ENCODE results near the gene SCRN2. TPM values are rescaled to one million over a fixed set of nuclear protein-coding genes. Genes with fewer than 3 reads are reported as not detected.
A peak's percentile ranks its signal among the peaks of the same experiment; 100 is the strongest.

SCRN2 gene
- total RNA-seq, 1 experiment from 2014 or later: 16.2 TPM

DNA sequence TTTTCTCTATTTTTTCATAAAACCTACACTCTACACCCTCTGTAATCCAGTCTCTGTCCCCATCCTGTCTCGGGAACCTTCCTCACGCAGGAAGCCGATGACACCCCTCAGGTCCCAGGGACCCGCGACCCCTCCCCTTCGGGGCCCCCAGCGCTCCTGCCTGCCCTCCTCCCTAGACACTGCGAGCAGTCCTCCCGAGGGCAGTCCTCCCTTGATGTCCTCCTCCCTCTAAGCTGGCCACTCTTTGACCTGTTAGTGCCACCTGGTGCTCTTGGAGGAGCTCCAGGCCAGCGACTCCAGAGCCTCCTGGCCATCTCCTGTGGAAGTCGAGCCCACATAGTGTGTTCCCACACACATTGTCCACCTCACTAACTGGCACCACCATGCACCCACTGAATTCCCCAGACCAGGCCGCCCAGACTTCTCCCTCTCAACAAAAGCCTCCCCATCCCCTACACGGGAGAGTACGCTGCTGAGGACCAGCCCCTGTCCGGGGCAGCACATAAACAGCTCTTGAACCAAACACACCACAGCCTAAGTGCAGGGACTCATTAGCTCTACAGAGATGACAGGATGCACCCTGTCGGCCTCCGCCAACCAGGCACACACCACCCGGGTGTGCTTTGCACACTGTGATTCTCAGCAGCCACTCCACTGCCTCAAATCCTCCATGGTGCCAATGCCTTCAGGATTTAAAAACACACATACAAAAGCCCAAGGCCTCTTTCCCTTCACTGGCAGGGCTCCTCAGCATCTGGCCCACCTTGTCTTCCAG, 28.7 kb downstream of the SCRN2 start:
- no peak for DNase-seq (ENCODE audit: unreplicated experiment)
- H3K4me3 Mint-ChIP-seq (ENCODE audit: unreplicated experiment): no peak overlapping the region
- peaks cover 23% of the 10 kb centered on the region for H3K4me1 Mint-ChIP-seq (ENCODE audit: insufficient read depth, unreplicated experiment)
- TF ChIP-seq, protein P1, sequence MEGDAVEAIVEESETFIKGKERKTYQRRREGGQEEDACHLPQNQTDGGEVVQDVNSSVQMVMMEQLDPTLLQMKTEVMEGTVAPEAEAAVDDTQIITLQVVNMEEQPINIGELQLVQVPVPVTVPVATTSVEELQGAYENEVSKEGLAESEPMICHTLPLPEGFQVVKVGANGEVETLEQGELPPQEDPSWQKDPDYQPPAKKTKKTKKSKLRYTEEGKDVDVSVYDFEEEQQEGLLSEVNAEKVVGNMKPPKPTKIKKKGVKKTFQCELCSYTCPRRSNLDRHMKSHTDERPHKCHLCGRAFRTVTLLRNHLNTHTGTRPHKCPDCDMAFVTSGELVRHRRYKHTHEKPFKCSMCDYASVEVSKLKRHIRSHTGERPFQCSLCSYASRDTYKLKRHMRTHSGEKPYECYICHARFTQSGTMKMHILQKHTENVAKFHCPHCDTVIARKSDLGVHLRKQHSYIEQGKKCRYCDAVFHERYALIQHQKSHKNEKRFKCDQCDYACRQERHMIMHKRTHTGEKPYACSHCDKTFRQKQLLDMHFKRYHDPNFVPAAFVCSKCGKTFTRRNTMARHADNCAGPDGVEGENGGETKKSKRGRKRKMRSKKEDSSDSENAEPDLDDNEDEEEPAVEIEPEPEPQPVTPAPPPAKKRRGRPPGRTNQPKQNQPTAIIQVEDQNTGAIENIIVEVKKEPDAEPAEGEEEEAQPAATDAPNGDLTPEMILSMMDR (IDR thresholded peaks at IDR 0.05; ENCODE audit: unreplicated experiment): no peak
- no peaks in the 10 kb centered on the region for H3K9me3 Mint-ChIP-seq (ENCODE audit: unreplicated experiment)
- no TSS peak for BruUV-seq (replicated peaks)
- POLR2A ChIA-PET: interaction anchor here (1.1 kb wide), 1 partner anchor 19 kb away, joined by 3 read pairs; the partner anchor contains the start of genes LRRC46 and MRPL10
- intact Hi-C loops (cut with micrococcal nuclease): no loop called here
- no peaks in the 10 kb centered on the region for H3K27me3 Mint-ChIP-seq (ENCODE audit: insufficient read depth, unreplicated experiment)
- H3K27ac Mint-ChIP-seq (ENCODE audit: low read depth, unreplicated experiment): no peak overlapping the region
- CTCF ChIA-PET: no interaction called here
- peaks cover 9% of the 10 kb centered on the region for H3K36me3 Mint-ChIP-seq (ENCODE audit: insufficient read depth, unreplicated experiment)

DNA sequence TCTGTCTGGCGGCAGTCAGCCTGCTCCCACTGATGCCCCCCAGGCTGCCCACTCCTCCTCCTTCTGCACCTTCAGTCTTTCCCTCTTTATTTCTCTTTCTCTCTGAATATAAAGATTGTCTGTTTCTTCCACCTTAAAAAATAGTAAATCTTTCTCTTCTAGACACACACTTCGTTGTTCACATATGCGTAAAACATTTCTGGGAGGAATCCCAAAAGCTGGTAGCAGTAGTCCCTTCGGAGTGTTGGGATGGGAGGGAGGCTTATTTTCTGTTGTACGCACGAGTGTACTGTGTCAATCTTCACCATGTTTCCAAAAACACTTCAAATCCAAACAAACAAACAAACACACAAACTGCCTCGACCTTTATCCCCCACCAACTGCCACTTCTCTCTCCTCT, 29.4 kb downstream of the SCRN2 start:
- DNase-seq (ENCODE audit: unreplicated experiment): no peak
- no peak overlapping the region for H3K4me3 Mint-ChIP-seq (ENCODE audit: unreplicated experiment)
- H3K4me1 Mint-ChIP-seq (ENCODE audit: insufficient read depth, unreplicated experiment): peaks cover 23% of the 10 kb centered on the region
- H3K9me3 Mint-ChIP-seq (ENCODE audit: unreplicated experiment): no peaks in the 10 kb centered on the region
- ChIA-PET POLR2A (interaction anchor here (0.5 to 1.1 kb wide), 2 partner anchors 19 to 159 kb away, joined by 3 read pairs; partner anchors contain the start of genes LRRC46 and MRPL10), CTCF (no interaction called here)
- peak overlapping the region; percentile 16 for H3K27ac Mint-ChIP-seq (ENCODE audit: low read depth, unreplicated experiment)
- intact Hi-C loops (cut with micrococcal nuclease): no loop called here
- BruUV-seq (replicated peaks): no TSS peak
- H3K27me3 Mint-ChIP-seq (ENCODE audit: insufficient read depth, unreplicated experiment): no peaks in the 10 kb centered on the region
- H3K36me3 Mint-ChIP-seq (ENCODE audit: insufficient read depth, unreplicated experiment): peaks cover 9% of the 10 kb centered on the region
- TF ChIP-seq, protein P1 (IDR thresholded peaks at IDR 0.05; ENCODE audit: unreplicated experiment): no peak

DNA sequence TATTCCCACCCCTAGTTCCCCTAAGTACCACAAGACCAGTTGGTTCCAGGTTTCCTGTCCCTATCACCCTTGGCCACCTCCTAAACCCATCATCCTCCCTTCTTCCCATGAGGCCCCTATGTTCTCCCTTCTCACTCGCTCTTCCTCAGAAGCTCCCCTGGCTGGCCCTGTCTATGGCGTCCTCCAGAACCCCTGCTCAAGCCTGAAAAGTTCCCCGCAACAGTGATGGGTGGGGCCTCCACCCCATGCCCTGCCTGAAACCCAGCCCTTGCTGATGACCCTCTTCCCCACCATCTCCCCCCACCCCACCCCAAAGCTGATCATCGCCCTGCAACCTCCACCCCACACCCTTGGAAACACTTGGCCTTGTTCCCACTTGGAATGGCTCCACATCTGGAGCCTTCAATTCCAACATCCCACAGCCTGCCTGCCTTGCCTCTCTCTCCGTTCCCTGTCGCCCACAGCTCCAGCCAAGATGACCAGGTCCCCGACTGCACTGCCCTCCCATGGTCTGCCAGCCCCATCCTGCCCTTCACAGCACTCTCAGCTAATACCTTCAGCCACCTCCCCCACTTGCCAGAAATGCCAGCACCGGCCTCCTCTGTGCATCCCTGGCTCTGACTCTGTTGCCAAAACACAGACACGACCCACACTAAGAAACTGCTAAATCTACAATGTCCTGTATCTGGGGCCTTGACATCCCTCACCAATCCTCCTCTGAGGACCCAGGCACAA, 30.0 kb downstream of the SCRN2 start:
- intact Hi-C loops (cut with micrococcal nuclease): no loop called here
- no peaks in the 10 kb centered on the region for H3K9me3 Mint-ChIP-seq (ENCODE audit: unreplicated experiment)

More for the DNA sequence above, 30.0 kb downstream of the SCRN2 start:
- H3K27me3 Mint-ChIP-seq (ENCODE audit: insufficient read depth, unreplicated experiment): no peaks in the 10 kb centered on the region
- CTCF ChIA-PET: interaction anchor here (0.7 to 1.2 kb wide), 2 partner anchors 20 to 127 kb away, joined by 4 read pairs; partner anchors contain the start of genes LRRC46 and MRPL10
- peak overlapping the region; percentile 68 for H3K27ac Mint-ChIP-seq (ENCODE audit: low read depth, unreplicated experiment)
- POLR2A ChIA-PET: interaction anchor here (0.5 to 1.3 kb wide), 3 partner anchors 20 to 158 kb away, joined by 3 read pairs; partner anchors contain the start of genes LRRC46 and MRPL10
- TF ChIP-seq, protein P1 (IDR thresholded peaks at IDR 0.05; ENCODE audit: unreplicated experiment): no peak
- no TSS peak for BruUV-seq (replicated peaks)
- H3K4me1 Mint-ChIP-seq (ENCODE audit: insufficient read depth, unreplicated experiment): peaks cover 23% of the 10 kb centered on the region
- no peak for DNase-seq (ENCODE audit: unreplicated experiment)
- H3K36me3 Mint-ChIP-seq (ENCODE audit: insufficient read depth, unreplicated experiment): peaks cover 9% of the 10 kb centered on the region
- H3K4me3 Mint-ChIP-seq (ENCODE audit: unreplicated experiment): no peak overlapping the region

All from MCF 10A (cell line).